H9 (cell line): ENCODE results near the gene PPP1R13B. TPM values are rescaled to one million over a fixed set of nuclear protein-coding genes. Genes with fewer than 3 reads are reported as not detected.
A peak's percentile ranks its signal among the peaks of the same experiment; 100 is the strongest.

Experiments
- DNase-seq: peaks from one replicate; pipeline ENCODE4 v3.0.0-alpha.2; 2017
- H2AFZ ChIP-seq: one replicate; pipeline ENCODE4 v1.6.1; 2013; ENCODE audit warnings: mild to moderate bottlenecking, low read length, control low read depth, moderate library complexity
- H2AK5ac ChIP-seq: 2 replicates; pipeline ENCODE4 v1.6.1; 2013; ENCODE audit warnings: low read length, control low read depth, mixed read lengths; ENCODE audit not compliant: insufficient read length
- H2BK120ac ChIP-seq: one replicate; pipeline ENCODE4 v1.6.1; 2013; ENCODE audit warnings: low read depth, mild to moderate bottlenecking, low read length, control low read depth, inconsistent platforms; ENCODE audit not compliant: poor library complexity, severe bottlenecking
- H2BK12ac ChIP-seq: 2 replicates; pipeline ENCODE4 v1.6.1; 2013; ENCODE audit warnings: low read length, control low read depth, mixed read lengths, low read depth; ENCODE audit not compliant: insufficient read length
- H2BK15ac ChIP-seq: 2 replicates; pipeline ENCODE4 v1.6.1; 2013; ENCODE audit warnings: low read depth, low read length, control low read depth
- H2BK20ac ChIP-seq: one replicate; pipeline ENCODE4 v1.6.1; 2013; ENCODE audit warnings: low read depth, mild to moderate bottlenecking, low read length, control low read depth, inconsistent platforms; ENCODE audit not compliant: poor library complexity, severe bottlenecking
- H2BK5ac ChIP-seq: 2 replicates; pipeline ENCODE4 v1.6.1; 2013; ENCODE audit warnings: low read length, control low read depth, mixed read lengths; ENCODE audit not compliant: insufficient read length
- H3K14ac ChIP-seq: 2 replicates; pipeline ENCODE4 v1.6.1; 2013; ENCODE audit warnings: low read length, control low read depth; ENCODE audit not compliant: insufficient read depth
- H3K18ac ChIP-seq: 2 replicates; pipeline ENCODE4 v1.6.1; 2013; ENCODE audit warnings: low read depth, mild to moderate bottlenecking, mixed read lengths, low read length, control low read depth; ENCODE audit not compliant: insufficient read length
- H3K23ac ChIP-seq: 2 replicates; pipeline ENCODE4 v1.6.1; 2013; ENCODE audit warnings: low read length, control low read depth, mixed read lengths, low read depth; ENCODE audit not compliant: insufficient read length
- H3K23me2 ChIP-seq: 2 replicates; pipeline ENCODE4 v1.6.1; 2013; ENCODE audit warnings: low read depth, mild to moderate bottlenecking, mixed read lengths, low read length, control low read depth; ENCODE audit not compliant: insufficient read length, poor library complexity, severe bottlenecking
- H3K27ac ChIP-seq: 2 replicates; pipeline ENCODE4 v1.5.1; 2013; ENCODE audit warnings: low read length, control low read depth, mixed read lengths, low read depth; ENCODE audit not compliant: insufficient read length
- H3K27me3 ChIP-seq: 2 replicates; pipeline ENCODE4 v1.6.1; 2013; ENCODE audit warnings: low read length, control low read depth, inconsistent platforms; ENCODE audit not compliant: insufficient read depth
- H3K4ac ChIP-seq: 2 replicates; pipeline ENCODE4 v1.6.1; 2013; ENCODE audit warnings: low read depth, mild to moderate bottlenecking, control low read depth, inconsistent platforms, low read length, moderate library complexity
- H3K4me1 ChIP-seq: 2 replicates; pipeline ENCODE4 v1.6.1; 2013; ENCODE audit warnings: low read length, control low read depth, inconsistent platforms; ENCODE audit not compliant: insufficient read depth
- H3K4me2 ChIP-seq: 2 replicates; pipeline ENCODE4 v1.6.1; 2013; ENCODE audit warnings: low read length, control low read depth, mixed read lengths; ENCODE audit not compliant: insufficient read length, insufficient read depth
- H3K56ac ChIP-seq: 2 replicates; pipeline ENCODE4 v1.6.1; 2013; ENCODE audit warnings: low read depth, mild to moderate bottlenecking, mixed read lengths, low read length, control low read depth; ENCODE audit not compliant: insufficient read length
- H3K79me1 ChIP-seq: 2 replicates; pipeline ENCODE4 v1.6.1; 2013; ENCODE audit warnings: low read depth, mild to moderate bottlenecking, moderate library complexity, low read length, control low read depth, inconsistent platforms; ENCODE audit not compliant: insufficient read depth, poor library complexity, severe bottlenecking
- H3K79me2 ChIP-seq: 2 replicates; pipeline ENCODE4 v1.6.1; 2013; ENCODE audit warnings: low read length, control low read depth, inconsistent platforms; ENCODE audit not compliant: insufficient read depth
- H3K9ac ChIP-seq: 2 replicates; pipeline ENCODE4 v1.6.1; 2013; ENCODE audit warnings: low read length, control low read depth, mixed read lengths; ENCODE audit not compliant: insufficient read length; ENCODE audit errors: extremely low read depth
- H3K9me3 ChIP-seq: one replicate; pipeline ENCODE4 v1.6.1; 2013; ENCODE audit warnings: low read depth, low read length, inconsistent platforms; ENCODE audit not compliant: control insufficient read depth
- H3T11ph ChIP-seq: one replicate; pipeline ENCODE4 v1.6.1; 2013; ENCODE audit warnings: mild to moderate bottlenecking, low read length, control low read depth, inconsistent platforms
- H4K20me1 ChIP-seq: one replicate; pipeline ENCODE4 v1.6.1; 2013; ENCODE audit not compliant: control insufficient read depth, insufficient read length, insufficient read depth
- H4K5ac ChIP-seq: 2 replicates; pipeline ENCODE4 v1.6.1; 2013; ENCODE audit warnings: low read depth, mild to moderate bottlenecking, mixed read lengths, low read length, control low read depth; ENCODE audit not compliant: insufficient read length
- H4K8ac ChIP-seq: replicated peaks from 2 replicates; pipeline ENCODE4 v1.6.1; 2013; ENCODE audit warnings: low read length, control low read depth, mixed read lengths, low read depth; ENCODE audit not compliant: insufficient read length
- H4K91ac ChIP-seq: 2 replicates; pipeline ENCODE4 v1.6.1; 2013; ENCODE audit warnings: low read depth, mild to moderate bottlenecking, moderate library complexity, mixed read lengths, low read length, control low read depth; ENCODE audit not compliant: insufficient read length
- H3K27ac Mint-ChIP-seq, 3 experiments: 2 replicates in 2 of 3; 3 replicates in 1 of 3; pipeline ENCODE4 v1.8.0; 2020 to 2021; ENCODE audit warnings: mixed read lengths in 3 of 3, mild to moderate bottlenecking in 1 of 3, moderate library complexity in 1 of 3
- H3K27me3 Mint-ChIP-seq: 2 replicates; pipeline ENCODE4 v1.8.0; 2021; ENCODE audit warnings: low read depth, mild to moderate bottlenecking, moderate library complexity, mixed read lengths
- H3K36me3 Mint-ChIP-seq, 3 experiments: 2 replicates in 2 of 3; 3 replicates in 1 of 3; pipeline ENCODE4 v1.8.0; 2020 to 2021; ENCODE audit warnings: low read depth in 3 of 3, mixed read lengths in 3 of 3; ENCODE audit not compliant: insufficient read depth in 1 of 3
- H3K4me1 Mint-ChIP-seq, 2 experiments: 2 replicates each; pipeline ENCODE4 v1.8.0; 2020; ENCODE audit warnings: mixed read lengths in 2 of 2
- H3K4me3 Mint-ChIP-seq, 2 experiments: 2 replicates in 1 of 2; 3 replicates in 1 of 2; pipeline ENCODE4 v1.8.0; 2020 to 2021; ENCODE audit warnings: mild to moderate bottlenecking in 2 of 2, mixed read lengths in 2 of 2, moderate library complexity in 1 of 2
- H3K9me3 Mint-ChIP-seq, 2 experiments: 2 replicates in 1 of 2; 3 replicates in 1 of 2; pipeline ENCODE4 v1.8.0; 2020; ENCODE audit warnings: mild to moderate bottlenecking in 2 of 2, mixed read lengths in 2 of 2, moderate library complexity in 1 of 2
- CTCF ChIP-seq: fragments of 200-600 bp; sonication (generic); conservative IDR thresholded peaks from 3 replicates; pipeline ENCODE4 v1.8.0; 2021; ENCODE audit warnings: antibody characterized with exemption, mild to moderate bottlenecking
- WGBS: extraction: QIAGEN DNeasy Blood & Tissue Kit; methylation state at CpG from one replicate; pipeline ENCODE4 v1.1.7; 2013; ENCODE audit warnings: missing lambda C conversion rate, low lambda C conversion rate, mixed read lengths; ENCODE audit not compliant: insufficient read length; ENCODE audit errors: extremely low coverage; 5-methylcytosine and 5-hydroxymethylcytosine counted together
- total RNA-seq: library from RNA; stranded (reverse); gene quantifications from 2 replicates; pipeline ENCODE4 v1.2.1, GENCODE V29; 2021

The PPP1R13B gene
- total RNA-seq, 1 experiment from 2014 or later, result 6.0 TPM

GRCh38 chr14:103735022-103735421 lies 112.4 kb downstream of the PPP1R13B start:
- Histone ChIP-seq H3T11ph (no peak overlapping the region), H3K79me1 (no peaks in the 10 kb centered on the region), H3K56ac (no peak overlapping the region), H3K23ac (no peak overlapping the region), H4K5ac (no peak overlapping the region), H3K14ac (no peak overlapping the region), H3K4ac (no peak overlapping the region), H2AFZ (no peak overlapping the region), H3K4me1 (no peaks in the 10 kb centered on the region; the same call in 1 of the 2 replicates), H3K27ac (no peak overlapping the region), H2BK120ac (no peak overlapping the region), H2BK12ac (no peak overlapping the region), H3K9me3 (no peaks in the 10 kb centered on the region), H3K23me2 (no peaks in the 10 kb centered on the region), H3K9ac (no peak overlapping the region), H3K79me2 (no peaks in the 10 kb centered on the region), H2BK20ac (no peak overlapping the region), H3K4me2 (no peak overlapping the region), H3K18ac (no peak overlapping the region), H4K20me1 (peaks cover 3% of the 10 kb centered on the region), H3K27me3 (no peaks in the 10 kb centered on the region), H2BK5ac (no peak overlapping the region), H2AK5ac (no peak overlapping the region), H4K91ac (no peak overlapping the region), H2BK15ac (no peak overlapping the region), H4K8ac (no peak overlapping the region)
- Mint-ChIP-seq H3K27me3 (no peaks in the 10 kb centered on the region), H3K4me3 (no peak overlapping the region), H3K9me3 (no peaks in the 10 kb centered on the region), H3K36me3 (peaks cover 3 to 39% (median 29%) of the 10 kb centered on the region in 3 experiments), H3K27ac (peak overlapping the region; percentile 38 to 74 (median 64); a peak in 3 of 7 replicates), H3K4me1 (peaks cover 7 to 11% of the 10 kb centered on the region in 2 experiments)
- WGBS, result no CpG with 5 or more reads among the region's 12 CpGs
- no peak for TF ChIP-seq CTCF
- no peak for DNase-seq
